AG08395 (cell line): ENCODE data around the gene MRPS2.
"Not testable (repeated sequence)": the region's sequence is repeated elsewhere in the genome, so short reads cannot be mapped to it uniquely, and the experiment has no call there.

ENCODE experiments used
- DNase-seq: peaks from one replicate; pipeline ENCODE4 v3.0.0; 2012; ENCODE audit warnings: mixed read lengths, low spot score

Gene MRPS2

GRCh38 chr9:135499326-135500070 lies 984 bp upstream of the MRPS2 start:
- peak; percentile 92 for DNase-seq

DNA sequence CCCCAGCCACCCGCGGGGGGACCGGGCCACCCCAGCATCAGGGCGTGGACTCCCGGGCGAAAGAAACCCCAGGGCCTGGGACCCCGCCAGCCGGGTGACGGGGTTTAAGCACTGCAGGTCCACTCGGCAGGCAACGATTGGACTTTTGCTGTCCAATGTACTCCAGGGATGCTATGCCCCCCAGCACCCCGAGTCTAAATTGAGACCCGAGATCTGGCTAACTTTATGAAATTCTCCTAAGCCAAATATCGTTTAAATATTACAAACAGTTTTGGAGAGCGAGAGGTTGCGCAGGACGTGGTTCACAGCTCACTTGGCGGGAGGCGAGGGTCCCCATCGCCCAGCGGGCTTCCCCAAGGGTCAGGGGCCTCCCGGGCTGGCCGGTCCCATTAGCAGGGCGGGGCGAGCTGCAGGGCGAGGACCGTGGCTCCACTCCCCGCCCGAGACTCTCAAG lies 384 bp upstream of the MRPS2 start:
- no peak for DNase-seq

DNA sequence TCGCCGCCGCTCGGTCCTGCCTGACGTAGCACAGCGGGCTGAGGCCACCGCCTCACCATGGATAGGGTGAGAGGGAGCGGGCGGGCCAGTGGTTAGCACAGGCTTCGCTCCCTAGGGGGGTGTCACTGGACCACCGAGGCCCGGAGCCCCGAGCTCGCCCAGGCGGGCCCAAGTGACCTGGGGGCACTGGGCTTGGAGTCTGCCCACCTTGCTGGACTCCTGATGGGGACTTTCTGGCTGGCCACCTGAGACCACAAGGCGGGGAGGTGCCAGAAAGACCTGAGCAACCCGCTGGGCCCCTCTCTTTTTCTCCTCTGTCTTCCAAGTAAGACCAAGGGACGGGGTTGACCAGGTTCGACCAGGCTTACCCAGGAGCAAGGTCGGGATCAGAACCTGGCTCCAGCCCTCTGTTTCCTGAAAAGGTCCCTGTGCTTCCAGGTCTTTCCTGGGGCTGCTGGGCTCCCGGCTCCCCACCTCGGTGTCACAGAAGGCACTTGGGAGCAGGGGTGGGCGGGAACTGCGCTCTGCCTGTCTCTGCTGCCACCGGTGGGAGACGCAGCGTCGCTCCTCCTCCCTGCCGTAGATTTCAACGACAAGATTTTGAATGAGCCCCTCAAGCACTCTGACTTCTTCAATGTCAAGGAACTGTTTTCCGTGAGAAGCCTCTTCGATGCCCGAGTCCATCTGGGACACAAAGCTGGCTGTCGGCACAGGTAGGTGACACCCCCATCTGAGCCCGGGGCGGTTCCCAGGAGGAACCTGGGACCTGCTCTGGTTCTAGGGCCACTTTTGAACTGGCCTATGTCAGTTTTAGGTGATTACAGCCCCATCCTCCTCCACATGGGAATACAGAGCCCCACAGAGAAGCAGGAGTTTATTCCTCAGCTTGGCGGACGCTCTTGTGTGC lies 1.0 kb downstream of the MRPS2 start:
- peak; percentile 78 for DNase-seq

DNA sequence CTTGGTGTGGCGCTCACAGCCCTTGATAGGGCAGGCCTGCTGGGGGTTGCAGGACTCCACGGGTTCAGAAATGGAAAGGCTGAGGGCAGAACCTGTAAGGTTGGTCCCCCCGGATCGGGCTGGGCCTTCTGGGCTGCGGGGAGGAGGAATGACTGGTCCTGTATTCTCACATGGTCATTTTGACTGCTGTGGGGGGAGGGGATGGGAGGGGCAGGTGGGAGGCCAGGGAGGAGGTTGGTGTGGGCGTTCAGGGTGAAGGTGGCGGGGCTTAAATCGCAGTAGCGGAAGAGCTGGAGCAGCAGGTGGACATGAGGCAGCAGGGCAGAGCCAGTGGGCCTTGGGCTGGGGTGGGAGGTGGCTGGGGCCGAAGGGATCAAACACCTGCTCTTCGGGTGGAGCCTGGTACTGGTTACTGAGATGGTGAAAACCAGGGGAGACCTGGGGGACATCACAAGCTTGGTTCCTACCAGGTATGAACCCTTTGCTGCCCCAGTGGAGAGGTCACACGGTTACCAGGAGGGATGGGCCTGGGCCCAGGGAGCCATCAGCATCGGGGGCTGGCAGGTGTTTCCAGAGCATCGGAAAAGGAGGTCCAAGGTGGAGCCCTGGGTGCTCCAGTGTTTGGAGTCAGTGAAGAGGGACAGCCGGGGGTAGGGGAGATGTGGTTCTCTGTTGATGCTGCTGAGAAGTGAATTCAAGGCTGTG lies 1.8 kb downstream of the MRPS2 start:
- DNase-seq, result no peak

GRCh38 chr9:135502873-135503321 lies 2.4 kb downstream of the MRPS2 start:
- DNase-seq, result no peak

- no peak for DNase-seq
Observed at GRCh38 chr9:135503371-135504261, 3.1 kb downstream of the MRPS2 start.

DNA sequence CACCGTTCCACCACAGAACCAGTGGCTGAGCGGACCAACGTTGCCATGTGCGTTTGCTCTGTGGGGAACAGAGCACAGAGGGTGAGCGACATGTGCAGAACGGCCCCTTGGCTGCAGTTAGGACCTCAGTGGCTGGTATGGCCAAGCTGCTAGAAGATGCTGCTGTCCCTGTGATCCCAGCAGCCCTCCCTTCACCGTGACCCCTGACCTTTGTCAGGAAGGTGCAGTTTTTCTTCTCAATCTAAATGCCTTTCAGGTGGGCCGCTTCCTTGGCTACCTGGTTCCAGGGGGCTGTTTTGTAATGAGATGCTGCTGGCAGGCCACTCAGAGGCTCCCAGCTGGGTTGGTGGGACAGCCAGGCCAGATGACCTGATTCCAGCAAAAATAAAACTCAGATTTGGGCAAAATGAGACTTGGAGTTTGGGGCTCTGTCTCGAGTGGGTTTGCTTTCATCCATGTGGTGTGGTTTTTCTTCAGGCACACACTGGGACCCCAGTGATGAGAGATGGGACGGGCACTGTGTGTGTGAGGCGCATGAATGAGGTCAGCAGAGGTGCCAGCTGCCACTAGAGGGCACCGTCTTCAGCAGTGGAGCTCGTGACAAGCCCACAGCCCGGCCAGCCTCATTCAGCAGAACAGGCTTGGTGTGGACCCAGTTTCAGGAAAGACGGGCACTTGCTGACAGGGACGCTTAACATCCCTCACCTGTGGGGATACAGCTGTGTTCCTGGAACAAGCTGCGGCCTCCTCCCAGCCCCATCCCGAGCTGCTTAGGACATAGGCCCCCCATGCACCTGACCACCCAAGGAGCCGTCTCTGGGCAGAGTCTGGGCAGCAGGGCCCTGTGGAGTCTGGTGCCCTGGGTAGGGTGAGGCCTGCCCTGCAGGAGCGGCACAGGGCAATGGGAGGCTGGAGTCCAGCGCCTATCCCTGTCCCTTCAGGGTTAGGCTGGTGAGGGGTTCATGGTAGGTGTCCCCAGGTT lies 4.1 kb downstream of the MRPS2 start:
- peak; percentile 77 for DNase-seq

- DNase-seq, result no peak
Observed at GRCh38 chr9:135505406-135506187, 5.1 kb downstream of the MRPS2 start.

DNA sequence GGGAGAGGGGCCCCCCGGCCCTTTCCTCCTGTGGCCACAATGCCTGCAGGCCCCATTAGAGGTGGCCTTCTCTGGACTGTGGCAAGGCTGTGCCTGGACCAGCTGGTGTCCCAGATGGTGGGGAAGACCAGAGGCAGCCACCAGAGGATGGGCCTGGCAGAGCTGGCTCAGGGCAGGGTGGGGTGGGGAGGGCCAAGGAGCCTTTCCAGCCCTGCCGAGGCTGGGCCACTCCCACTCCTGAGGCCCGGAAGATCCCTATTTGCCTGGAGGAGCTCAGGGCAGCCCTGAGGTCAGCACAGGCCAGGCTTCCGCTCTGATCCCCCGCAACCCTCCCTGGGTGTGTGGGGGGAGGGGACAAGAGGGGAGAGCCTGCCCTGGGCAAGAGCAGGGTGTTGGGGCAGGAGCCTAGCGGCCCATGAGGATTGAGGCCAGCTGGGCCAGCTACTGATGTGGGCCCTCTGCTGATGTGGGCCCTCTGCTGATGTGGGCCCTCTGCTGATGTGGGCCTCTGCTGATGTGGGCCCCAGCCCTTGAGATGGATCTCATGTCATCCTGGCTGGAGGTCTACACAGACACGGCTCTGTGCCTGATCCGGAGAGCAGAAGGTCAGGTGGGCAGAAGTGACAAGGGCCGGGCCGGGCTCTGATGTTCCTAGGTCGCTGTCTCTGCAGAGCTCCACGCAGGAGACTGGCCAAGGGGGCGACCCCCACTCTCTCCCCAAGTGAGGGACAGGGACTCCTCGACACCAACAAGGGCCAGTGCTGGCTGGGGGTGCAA lies 6.0 kb downstream of the MRPS2 start:
- DNase-seq, result peak; percentile 19

GRCh38 chr9:135507104-135508035 lies 6.9 kb downstream of the MRPS2 start:
- no peak for DNase-seq

- DNase-seq, result no peak
Observed at GRCh38 chr9:135508211-135508820, 7.8 kb downstream of the MRPS2 start.

- no peak for DNase-seq
Observed at GRCh38 chr9:135509458-135509857, 9.0 kb downstream of the MRPS2 start.

DNA sequence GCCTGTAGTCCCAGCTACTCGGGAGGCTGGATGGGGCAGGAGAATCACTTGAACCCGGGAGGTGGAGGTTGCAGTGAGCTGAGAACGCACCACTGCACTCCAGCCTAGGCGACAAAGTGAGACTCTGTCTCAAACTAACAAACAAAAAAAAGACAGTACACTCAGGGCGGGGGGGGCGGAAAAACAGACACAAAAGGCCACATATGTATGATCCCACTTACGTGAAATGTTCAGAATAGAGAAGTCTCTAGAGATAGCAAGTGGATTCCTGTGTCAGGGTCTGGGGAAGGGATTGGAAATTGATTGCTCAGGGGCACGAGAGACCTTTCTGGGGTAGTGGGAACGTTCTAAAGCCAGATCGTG lies 11.7 kb downstream of the MRPS2 start:
- no peak for DNase-seq

DNA sequence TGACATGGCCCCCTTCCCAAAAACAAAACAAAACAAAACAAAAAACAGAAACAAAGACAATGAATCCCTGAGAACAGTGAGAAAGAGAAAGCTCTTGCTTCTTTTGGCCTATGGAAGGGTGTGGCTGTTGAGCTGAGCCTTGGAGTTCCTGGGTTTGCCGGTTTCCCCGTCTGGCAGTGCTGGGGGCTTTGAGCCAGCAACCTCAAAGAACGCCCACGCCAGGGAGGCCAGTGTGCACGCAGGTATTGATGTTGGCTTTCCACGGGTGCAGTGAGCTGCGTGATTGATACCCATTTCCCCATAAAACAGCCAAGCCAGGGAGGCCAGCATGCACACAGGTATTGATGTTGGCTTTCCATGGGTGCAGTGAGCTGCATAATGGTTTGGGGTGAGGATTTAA lies 12.4 kb downstream of the MRPS2 start:
- no peak for DNase-seq

GRCh38 chr9:135513351-135513846 lies 12.9 kb downstream of the MRPS2 start:
- no peak for DNase-seq

DNA sequence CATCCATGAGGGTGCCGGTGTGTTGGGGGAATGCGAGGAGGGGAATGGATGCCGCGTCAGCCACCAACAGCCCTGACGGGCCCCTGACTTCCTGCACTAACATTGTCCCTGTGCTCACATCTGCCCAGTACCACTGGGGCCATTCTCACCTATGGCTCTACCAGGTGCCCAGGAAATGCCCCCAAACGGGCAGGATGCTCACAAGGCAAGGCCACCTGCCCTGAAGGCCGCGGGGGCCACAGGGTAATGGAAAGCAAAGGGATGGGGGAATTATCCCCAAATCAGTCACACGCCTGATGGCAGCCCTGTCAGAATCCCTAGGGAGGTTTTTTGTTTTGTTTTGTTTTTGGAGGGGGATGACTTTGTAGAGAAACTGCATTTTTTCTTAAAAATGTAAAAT lies 13.4 kb downstream of the MRPS2 start:
- DNase-seq, result not testable (repeated sequence)
